Cardiac septum (tissue), 1 donor: ENCODE data around the gene AFTPH. TPM values are rescaled to one million over a fixed set of nuclear protein-coding genes. Genes with fewer than 3 reads are reported as not detected.

Experiments used
- DNase-seq: peaks from one replicate; pipeline ENCODE4 v3.0.0-alpha.2; 2020; ENCODE audit warnings: low spot score
- intact Hi-C: fragments of 100-400 bp; cut with DNase I; formaldehyde crosslinking; loops from one replicate; pipeline ENCODE4 v1.14.0; 2022
- total RNA-seq: library from RNA; stranded (reverse); fragmentation: NEBNext Ultra II Directional; extraction: Animal tissue kit (Norgen Biotek cat#: 25700); gene quantifications from one replicate; pipeline ENCODE4 v1.2.1, GENCODE V29; 2021
- donor health status: DM: no; HTN: no; CAD: no.

The AFTPH gene
- total RNA-seq, 1 donor from 2014 or later = 13.6 TPM

- intact Hi-C loops = no loop called here
- DNase-seq = no peak
Observed at GRCh38 chr2:64623242-64623850, 99.2 kb downstream of the AFTPH start.

GRCh38 chr2:64624108-64624610 is 100.0 kb downstream of the AFTPH start:
- intact Hi-C loops = no loop called here
- DNase-seq = no peak

- no peak for DNase-seq
- intact Hi-C loops = no loop called here
Observed at GRCh38 chr2:64624862-64625261, 100.7 kb downstream of the AFTPH start.

GRCh38 chr2:64625299-64626145 is 101.4 kb downstream of the AFTPH start:
- intact Hi-C loops = no loop called here
- DNase-seq = no peak

- intact Hi-C loops = no loop called here
- DNase-seq = no peak
Observed at GRCh38 chr2:64626146-64626809, 102.2 kb downstream of the AFTPH start.

GRCh38 chr2:64626963-64627760 is 103.0 kb downstream of the AFTPH start:
- intact Hi-C loops = no loop called here
- DNase-seq = no peak

- intact Hi-C loops = no loop called here
- DNase-seq = no peak
Observed at GRCh38 chr2:64627860-64628841, 104.0 kb downstream of the AFTPH start.

GRCh38 chr2:64629329-64629781 is 105.2 kb downstream of the AFTPH start:
- intact Hi-C loops = no loop called here
- no peak for DNase-seq

GRCh38 chr2:64629875-64630274 is 105.7 kb downstream of the AFTPH start:
- intact Hi-C loops = no loop called here
- no peak for DNase-seq

- no peak for DNase-seq
- intact Hi-C loops = no loop called here
Observed at GRCh38 chr2:64630752-64631151, 106.6 kb downstream of the AFTPH start.

GRCh38 chr2:64631771-64632170 is 107.6 kb downstream of the AFTPH start:
- intact Hi-C loops = no loop called here
- no peak for DNase-seq

- intact Hi-C loops = no loop called here
- DNase-seq = no peak
Observed at GRCh38 chr2:64632835-64633819, 109.0 kb downstream of the AFTPH start.

GRCh38 chr2:64634345-64635267 is 110.5 kb downstream of the AFTPH start:
- intact Hi-C loops = no loop called here
- DNase-seq = no peak

GRCh38 chr2:64635976-64636911 is 112.1 kb downstream of the AFTPH start:
- no peak for DNase-seq

GRCh38 chr2:64637000-64637635 is 113.0 kb downstream of the AFTPH start:
- intact Hi-C loops = no loop called here
- no peak for DNase-seq

More at GRCh38 chr2:64635976-64636911, 112.1 kb downstream of the AFTPH start:
- intact Hi-C loops = no loop called here
